HG02759 (cell line): ENCODE results near the gene FAM53C.
"Not testable (repeated sequence)": the region's sequence is repeated elsewhere in the genome, so short reads cannot be mapped to it uniquely, and the experiment has no call there.

Experiments used
- ATAC-seq: cut with Tn5 transposase; IDR thresholded peaks from one replicate; pipeline ENCODE4 v1.9.1; 2021; ENCODE audit warnings: mild to moderate bottlenecking, moderate library complexity; ENCODE audit not compliant: unreplicated experiment

The FAM53C gene

DNA sequence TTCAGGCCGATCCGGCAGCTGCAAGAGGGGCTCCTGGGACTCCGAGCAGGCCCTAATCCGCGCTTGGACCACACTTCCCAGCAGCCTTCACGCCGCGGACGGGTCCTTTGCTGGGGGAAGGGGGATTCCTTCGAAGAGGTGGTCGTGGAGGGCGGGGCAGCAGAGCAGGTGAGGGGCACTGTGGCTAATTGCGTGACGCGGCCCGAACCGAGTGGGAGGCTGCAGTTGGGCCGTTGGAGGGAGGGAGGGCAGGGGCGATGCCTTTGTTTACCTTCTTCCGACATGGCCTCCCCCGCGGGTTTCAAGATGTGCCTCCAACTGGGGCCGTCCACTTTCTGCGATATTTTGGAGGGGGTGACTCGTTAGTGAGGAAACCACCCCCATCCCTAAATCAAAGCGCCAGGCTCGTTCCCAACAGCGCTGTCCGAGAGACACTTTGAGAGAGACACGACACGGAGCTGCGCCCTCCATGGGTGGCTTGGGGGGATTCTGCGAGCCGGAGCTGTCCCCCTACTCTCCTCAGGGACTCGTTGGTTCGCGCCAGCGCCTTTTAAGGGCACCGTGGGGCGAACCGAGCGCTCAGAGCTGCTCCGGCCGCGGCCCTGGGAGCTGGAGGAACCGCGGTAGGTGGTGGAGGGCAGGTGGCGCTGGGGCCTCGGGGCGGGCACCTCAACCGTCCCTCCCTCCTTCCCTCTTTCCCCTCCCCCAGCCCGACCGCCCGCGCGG lies at the start of gene FAM53C:
FAM53C (plus strand) TSS at position 582 of the 726 bp plus-strand sequence. CDS start 3,070 bp downstream, outside the sequence.
- peak; percentile 85 for ATAC-seq

DNA sequence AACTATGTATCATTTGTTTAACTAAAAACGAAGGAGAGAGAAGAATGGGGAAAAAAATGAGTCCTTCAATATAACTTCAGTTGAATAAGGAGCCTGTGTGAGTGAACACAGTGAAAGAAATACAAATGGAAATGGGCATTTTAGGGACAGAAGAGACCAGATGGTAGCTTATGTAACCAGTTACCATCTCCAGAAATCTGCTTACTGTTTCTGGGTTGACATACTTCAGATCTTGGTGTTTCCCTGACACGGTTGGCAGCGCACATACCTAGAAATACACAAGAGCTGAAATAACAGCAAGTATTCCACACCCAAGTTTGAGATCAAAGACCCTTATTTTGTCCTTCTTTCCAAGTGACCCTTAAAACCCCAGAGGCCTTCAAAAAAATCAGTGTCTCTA lies 48.8 kb upstream of the FAM53C start:
- no peak for ATAC-seq

DNA sequence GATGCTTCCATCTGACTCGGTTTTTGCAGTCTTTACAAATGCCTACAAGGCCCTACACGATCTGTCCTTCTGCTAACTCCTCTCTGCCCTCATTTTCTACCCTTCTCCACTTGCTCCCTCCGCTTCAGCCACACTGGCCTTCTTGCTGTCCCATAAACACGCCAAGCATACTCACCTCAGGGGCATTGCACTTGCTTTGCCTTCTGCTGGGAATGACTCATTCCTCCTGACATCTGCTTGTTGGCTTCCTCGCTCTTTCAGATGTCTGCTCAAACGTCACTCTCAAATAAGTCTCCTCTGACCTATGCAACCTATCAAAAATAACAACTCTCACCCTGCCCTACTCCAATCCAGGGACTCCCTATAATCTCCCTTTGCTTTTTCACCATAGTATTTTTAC lies 34.7 kb upstream of the FAM53C start:
- no peak for ATAC-seq

DNA sequence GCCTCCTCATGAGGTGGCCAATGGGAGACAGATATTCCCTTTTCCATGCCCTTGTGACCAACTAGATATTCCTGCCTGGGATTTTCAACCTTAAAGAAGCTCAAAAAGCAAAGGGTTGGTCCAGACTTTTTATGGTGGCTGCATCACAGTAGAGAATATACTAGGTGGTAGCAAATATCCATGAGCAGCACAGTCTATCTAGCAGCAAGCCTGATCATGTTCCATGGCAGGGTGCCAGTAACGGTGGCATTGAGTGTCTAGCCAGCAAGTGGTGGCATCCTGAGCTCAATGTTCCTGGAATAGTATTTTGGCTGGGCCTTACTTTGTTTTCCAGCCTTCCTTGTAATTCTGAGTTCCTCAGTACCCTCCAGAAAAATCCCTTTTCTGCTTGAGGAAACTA lies 32.3 kb upstream of the FAM53C start:
- no peak for ATAC-seq

DNA sequence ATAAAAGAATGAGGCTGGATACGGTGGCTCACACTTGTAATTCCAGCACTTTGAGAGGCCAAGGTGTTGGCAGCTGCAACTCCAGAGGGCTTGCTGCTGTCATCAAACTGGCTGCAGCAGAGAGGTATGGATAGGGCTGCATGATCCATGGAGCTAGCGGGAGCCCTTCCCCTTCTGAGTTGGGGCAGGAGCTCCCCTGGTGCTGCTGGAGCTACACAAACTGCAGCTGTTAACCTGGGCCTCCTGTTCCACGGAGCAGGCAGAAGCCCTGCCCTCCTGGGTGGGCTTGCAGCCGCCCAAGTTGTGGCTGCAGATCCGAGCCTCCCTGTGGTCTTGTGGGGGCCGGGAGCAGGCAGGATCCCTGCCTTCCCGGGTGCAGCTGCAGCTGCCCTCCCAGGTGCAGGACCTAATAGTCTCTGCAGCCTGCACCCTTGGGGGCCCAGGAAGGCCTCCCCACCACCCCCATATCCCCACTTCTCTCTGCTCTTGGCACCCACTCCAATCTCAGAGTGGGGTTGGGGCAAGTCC lies 22.3 kb upstream of the FAM53C start:
- no peak for ATAC-seq

DNA sequence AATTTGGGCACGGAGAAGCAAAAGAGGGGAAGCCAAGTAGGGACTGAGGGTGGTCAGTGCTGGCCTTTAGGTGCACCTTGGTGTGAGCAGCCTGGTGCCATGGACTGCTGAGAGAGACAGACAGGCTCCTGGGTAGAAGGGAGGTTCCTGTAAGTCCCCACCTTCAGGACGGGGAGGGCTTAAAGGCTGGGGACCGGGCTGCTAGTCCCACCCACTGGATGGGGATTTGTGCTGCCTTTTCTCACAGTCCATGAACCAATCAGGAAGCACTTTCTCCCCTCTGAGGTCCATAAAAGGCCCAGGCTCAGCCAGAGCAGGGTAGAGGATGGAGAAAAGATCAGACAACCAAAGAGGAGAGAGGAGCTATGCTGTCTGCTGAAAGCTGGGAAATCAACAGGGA lies 21.7 kb upstream of the FAM53C start:
- ATAC-seq, result no peak

DNA sequence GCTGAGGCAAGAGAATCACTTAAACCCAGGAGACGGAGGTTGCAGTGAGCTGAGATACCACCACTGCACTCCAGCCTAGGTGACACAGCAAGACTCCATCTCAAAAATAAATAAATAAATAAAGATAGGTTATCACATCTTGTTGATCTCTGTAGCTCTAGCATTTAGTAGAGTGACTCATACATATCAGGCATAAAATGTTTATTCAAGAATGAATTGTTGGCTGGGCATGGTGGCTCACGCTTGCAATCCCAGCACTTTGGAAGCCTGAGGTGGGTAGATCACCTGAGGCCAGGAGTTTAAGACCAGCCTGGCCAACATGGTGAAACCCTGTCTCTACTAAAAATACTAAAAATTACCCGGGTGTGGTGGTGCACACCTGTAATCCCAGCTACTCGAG lies 19.9 kb upstream of the FAM53C start:
- ATAC-seq, result not testable (repeated sequence)

DNA sequence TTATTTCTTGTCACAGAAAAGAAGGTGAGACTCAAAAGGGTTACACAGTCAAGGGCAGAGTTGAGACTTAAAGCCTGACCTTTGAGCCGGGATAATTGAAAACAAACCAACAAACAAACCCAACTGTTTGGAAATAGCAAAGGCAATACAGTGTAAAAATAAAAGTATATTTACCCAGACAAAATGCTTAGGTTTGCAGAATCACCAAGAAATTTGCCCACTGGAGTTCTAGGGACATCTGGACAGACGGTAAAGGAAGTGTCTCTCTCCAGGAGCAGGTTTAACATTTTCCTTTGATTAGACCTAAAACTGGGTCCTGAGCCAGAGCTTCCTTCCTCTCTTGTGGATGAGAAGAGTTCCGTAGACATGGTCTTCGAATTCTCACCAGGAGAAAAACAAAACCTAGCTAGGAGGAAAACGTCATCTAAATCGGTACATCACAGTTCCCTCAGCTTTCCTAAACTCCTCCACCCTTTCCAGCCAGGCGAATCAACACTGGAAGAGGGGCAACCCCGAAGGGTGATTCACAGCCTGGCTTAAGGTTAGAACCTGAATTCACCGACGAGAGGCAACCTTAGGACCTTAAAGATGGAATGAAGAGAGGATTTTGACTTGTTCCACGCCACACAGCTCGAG lies 7.1 kb upstream of the FAM53C start:
- ATAC-seq, result no peak

DNA sequence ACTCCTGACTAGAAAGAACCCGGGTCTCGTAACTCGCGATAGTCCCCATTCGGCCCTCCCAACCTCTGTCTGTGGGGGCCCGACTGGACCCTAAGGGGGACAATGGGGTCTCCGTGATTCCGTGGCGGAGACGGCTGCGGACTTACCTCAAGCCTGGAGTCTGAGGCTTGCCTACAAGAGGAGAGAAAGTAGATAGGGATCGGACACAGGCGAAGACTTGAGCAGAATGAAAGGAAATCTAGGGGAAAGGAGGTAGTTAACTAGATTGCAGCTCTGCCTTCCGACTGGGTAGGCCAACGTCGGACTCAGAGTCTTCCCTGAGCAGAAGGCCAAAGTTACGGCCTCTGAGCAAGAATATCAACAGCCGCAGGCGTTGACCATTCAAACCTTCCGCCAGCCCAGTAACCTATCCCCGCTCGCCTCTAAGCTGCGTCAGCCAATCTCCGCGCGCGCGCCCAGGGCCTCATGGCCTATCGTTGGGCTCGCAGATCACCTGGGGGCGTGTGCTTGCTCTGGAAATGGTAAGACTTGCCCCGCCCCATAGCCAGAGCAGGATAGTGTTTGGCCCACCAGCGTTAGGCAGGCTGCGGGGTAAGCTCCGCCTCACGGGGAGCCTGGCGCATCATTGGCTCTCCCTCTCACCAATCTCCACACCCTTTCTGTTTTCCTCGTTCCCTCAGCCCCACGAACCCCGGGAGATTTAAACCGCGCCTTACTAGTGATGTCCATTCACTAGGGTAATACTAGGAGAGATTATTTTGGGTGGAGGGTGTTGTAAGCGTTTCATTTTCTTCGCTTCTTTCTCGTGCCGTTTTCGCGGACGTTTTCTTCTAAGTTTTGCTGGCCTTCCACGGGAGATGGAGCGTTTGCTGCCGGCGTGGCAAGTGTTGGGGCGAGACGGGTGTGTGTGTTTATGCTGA lies 6.4 kb upstream of the FAM53C start, which contains the start of gene CDC25C:
CDC25C (minus strand) TSS at position 356 of the 920 bp plus-strand sequence. CDS start 624 bp downstream, outside the sequence.
- ATAC-seq, result peak; percentile 99

DNA sequence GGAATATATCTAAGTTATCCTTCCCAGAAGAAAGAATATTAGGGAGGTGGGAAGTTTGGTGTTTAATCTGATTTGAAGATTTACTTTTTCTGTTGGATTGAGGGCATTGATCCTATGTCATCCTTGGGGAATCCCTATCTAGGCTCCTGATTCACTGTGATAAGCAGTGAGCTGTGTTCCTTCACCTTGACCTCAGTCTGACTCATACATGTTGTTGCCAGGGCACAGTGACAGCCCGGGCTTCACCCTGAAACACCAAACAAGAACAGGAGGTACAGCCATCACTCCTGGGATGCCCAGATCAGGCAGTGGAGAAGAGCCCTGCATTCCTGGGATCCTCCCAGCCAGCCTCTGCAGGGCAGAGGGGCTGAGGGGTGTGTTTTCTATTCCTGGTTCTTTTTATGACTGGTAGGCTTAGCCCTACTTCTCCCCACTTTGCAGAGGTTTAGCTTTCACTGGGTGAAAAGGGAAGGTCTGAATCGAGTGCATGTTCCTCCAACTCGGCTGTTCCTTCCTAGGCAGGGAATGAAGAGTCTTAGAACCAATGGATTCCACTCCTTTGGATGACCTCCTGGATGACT lies 3.1 kb upstream of the FAM53C start:
- no peak for ATAC-seq

DNA sequence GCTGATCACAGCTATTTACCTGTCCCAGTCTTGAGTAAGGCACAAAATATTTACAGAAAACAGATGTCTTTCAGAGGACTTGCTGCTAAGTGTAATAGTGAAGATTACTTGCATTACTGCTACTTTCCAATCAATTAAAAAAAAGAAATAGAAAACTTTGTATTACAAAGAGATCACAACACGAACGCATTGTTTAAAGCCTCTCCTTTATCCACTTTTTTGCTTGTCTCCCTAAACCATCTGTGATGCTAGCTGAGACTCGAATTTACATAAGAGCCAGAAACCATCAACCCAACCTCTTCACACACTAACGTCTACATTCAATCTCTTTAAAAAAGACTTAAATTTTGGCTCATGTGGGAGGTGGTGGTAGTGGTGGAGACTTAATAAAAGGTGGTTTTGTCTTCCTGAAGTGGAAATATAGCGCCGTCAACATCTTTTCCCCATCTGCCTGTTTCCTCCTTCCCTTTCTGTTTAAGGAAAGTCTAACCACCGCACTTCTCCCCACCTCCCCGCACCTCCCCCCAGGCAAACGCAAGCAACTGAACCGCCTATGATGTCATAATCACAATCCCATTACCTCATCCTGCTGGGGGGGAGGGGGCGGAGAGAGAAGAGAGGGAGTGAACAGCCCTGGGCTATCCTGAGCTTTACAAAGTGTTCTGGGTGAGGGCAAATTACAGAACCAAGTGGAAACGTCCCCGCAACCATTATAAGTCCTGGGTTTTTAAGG lies 948 bp upstream of the FAM53C start:
- ATAC-seq, result peak; percentile 18

DNA sequence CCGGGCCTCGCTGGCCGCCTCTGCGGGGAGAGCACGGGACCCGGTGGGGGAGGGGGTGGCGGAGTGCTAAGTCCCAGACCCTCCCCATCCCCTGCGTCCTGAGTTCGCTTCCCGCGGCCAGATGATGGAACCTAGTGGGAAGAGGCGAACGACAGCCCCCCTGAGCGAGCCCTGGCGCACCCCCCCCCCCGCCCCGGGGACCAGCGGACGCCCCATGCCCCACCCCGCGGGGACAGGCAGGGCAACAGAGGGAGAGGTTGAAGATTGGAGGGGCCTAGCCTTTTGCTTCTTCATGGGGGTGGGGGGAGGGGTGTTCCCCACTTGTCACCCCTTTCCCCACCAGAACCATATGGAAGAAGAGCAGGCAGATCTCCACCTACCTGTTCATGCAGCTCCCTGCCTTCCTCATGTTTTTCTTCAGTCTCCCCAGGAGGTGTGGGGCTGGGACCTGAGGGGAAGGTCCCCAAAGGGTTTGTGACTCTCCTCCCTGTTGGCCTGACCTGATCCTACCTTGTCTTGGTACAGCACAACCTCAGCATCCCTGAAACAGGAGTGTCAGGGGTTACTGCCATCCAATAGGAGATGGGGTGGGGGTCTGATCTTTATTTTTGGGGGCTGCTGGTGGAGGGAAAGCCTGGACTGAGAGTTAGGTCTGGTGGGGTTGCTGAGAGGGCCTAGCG lies 485 bp downstream of the FAM53C start:
- no peak for ATAC-seq

DNA sequence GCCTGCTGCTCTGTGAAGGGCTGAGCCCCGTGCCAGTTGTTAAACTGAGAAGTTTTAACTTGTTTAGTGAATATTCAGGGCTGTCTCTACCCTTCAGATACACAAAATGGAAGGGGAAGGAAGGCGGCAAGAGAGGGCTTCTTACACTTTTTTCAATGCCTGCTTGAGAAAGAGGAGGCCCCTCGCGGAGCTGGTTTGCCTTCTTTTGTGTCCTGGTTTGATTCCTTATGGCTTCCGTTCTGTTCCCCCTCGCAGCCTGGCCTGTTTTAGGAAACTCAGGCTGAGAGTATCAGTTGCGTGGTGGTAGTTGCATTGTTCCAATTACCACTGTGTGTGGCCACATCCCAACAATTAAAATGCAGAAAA lies 1.0 kb downstream of the FAM53C start:
- ATAC-seq, result no peak

DNA sequence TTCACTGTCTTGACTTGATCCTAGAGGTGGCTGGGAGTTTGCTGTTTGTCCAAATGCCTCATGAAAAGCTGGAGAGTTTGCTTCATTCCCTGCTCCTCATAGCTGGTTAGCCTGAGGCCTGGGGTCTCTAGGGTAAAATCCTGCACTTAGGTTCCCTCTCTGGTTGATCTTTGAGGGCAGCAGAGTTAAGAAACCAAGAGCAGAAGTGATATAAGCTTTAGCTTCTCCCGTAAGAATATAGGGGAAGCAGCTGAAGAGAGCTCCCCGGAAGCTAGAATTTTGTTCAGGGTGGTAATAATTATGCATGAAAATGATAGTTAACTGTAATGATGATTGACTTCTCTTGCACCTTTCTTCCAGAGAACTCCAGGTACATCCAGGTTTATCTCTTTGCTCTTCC lies 1.4 kb downstream of the FAM53C start:
- ATAC-seq, result no peak

DNA sequence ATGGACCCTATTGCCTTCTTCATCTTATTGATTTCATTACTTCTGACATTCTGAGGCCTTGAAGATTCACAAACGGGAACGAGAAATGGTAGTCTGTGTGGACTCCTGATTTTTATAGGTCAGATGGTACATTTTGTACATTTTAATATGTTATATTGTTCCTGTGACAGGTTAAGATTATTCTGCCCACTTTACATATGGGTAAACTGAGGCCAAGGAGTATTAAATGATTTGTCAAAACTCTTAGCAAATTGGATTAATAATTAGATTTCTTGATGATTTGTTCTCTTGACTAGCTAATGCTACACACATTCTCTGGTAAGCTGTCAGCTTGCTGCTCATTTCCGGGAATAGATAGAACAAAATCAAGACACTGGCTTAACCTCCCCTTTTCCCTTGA lies 1.9 kb downstream of the FAM53C start:
- ATAC-seq, result no peak

DNA sequence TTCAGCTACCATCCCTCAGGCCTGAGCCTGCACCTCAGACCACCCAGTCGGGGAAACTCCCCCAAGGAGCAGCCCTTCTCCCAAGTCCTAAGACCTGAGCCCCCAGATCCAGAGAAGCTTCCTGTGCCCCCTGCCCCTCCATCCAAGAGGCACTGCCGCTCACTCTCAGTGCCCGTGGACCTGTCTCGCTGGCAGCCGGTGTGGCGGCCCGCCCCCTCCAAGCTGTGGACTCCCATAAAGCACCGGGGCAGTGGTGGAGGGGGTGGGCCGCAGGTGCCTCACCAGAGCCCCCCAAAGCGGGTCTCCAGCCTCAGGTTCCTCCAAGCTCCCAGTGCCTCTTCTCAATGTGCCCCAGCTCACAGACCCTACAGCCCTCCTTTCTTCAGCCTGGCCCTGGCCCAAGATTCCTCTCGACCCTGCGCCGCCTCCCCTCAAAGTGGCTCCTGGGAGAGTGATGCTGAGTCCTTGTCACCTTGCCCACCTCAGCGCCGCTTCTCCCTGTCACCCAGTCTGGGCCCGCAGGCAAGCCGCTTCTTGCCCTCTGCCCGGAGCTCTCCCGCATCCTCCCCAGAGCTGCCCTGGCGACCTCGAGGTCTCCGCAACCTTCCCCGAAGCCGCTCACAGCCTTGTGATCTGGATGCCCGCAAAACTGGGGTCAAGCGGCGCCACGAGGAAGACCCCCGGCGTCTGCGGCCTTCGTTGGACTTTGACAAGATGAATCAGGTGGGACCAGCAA lies 7.0 kb downstream of the FAM53C start:
- no peak for ATAC-seq

DNA sequence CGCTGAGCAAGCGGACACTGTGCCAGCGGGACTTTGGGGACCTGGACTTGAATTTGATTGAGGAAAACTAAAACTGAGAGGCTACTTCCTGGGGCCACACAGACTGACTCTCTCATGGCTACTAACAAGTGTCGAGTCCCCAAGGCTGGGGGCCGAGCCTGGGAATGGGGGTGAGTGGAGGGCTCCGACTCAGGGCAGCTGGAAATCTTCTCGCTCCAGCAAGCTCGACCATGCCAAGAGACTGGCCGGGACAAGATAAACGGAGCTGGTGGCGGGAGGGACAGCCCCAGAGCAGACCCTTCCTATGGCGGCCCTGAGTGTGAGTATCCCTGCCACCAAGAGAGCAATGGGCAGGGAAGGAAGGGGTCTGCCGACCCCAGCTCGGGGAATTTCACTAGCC lies 8.8 kb downstream of the FAM53C start:
- no peak for ATAC-seq

DNA sequence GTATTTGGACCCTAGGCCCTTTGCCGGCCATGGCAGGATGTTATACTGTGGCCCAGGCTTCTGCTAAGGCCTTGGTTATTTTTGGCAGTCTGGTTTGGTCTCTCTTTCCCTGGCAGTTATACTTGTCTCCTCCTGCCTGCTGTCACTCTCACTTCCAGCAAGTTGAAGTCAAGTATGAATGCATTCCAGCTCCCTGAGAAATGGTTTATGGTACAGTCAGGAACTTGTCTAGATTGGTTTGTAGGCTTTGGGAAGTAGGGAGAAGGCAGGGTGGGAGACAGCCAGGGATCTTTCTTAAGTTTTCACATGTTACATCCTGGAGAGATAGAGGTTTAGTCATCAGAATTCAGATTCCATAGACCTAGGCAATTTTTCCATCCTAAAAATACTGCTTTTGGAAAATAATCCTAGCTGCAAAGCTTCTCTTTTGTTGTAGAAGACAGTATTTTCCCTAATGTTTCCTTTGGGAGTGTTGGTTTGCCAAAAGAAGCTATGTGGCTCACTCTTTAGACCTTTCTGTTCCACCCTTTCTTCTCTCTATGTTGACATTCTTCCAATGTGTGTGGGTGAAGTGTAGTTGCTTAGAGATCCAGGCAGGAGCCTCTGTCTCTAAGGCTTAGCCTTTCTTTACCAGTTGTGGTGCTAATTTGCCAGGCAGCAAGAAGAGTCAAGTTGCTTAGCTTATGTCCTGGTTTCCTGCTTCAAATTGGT lies 11.9 kb downstream of the FAM53C start:
- ATAC-seq, result no peak

DNA sequence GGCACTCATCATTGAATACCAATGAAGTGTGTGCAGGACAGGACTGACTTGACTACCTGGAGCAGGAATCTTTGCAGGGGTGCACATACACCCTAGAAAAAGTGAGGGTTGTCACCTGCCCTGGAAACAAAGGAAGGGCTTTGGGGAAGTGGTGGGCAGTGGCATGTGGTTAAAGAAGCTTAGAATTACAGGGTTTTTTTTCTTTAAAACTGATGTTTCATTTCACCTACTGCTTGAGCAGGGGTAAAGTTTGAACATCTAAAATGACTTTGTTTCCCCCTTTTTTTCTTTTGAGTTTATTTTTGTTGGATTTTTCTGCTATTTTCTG lies 12.5 kb downstream of the FAM53C start:
- no peak for ATAC-seq
